MCF 10A (cell line): ENCODE results near the gene SDSL. TPM values are rescaled to one million over a fixed set of nuclear protein-coding genes. Genes with fewer than 3 reads are reported as not detected.

ENCODE experiments used
- BruUV-seq: library from RNA; stranded (reverse); fragments of 400-500 nt; replicated peaks from 2 replicates; lab custom pipeline; 2021; lab: Mats Ljungman, UMichigan
- CTCF ChIA-PET: fragments of 300-600 bp; sonication (Branson Sonifier 250); formaldehyde crosslinking; extraction: SDS; loops from one replicate; lab custom pipeline; 2021; ENCODE audit warnings: antibody characterized with exemption, inconsistent platforms; lab: Yijun Ruan, JAX
- POLR2A ChIA-PET: fragments of 300-600, 350-650 bp; sonication (Branson Sonifier 250); formaldehyde crosslinking; extraction: SDS; loops from one replicate; lab custom pipeline; 2020; ENCODE audit warnings: antibody characterized with exemption, inconsistent platforms; lab: Yijun Ruan, JAX
- DNase-seq: peaks from one replicate; pipeline ENCODE4 v3.0.0-alpha.2; 2018; ENCODE audit not compliant: unreplicated experiment
- H3K27ac Mint-ChIP-seq: one replicate; pipeline ENCODE4 v1.8.0; 2022; ENCODE audit warnings: mild to moderate bottlenecking, low read depth, mixed read lengths; ENCODE audit not compliant: unreplicated experiment
- H3K27me3 Mint-ChIP-seq: one replicate; pipeline ENCODE4 v1.8.0; 2022; ENCODE audit warnings: mixed read lengths; ENCODE audit not compliant: insufficient read depth, unreplicated experiment
- H3K36me3 Mint-ChIP-seq: one replicate; pipeline ENCODE4 v1.8.0; 2022; ENCODE audit warnings: mild to moderate bottlenecking, moderate library complexity, mixed read lengths; ENCODE audit not compliant: insufficient read depth, unreplicated experiment
- H3K4me1 Mint-ChIP-seq: one replicate; pipeline ENCODE4 v1.8.0; 2022; ENCODE audit warnings: mixed read lengths; ENCODE audit not compliant: insufficient read depth, unreplicated experiment
- H3K4me3 Mint-ChIP-seq: one replicate; pipeline ENCODE4 v1.8.0; 2022; ENCODE audit warnings: mild to moderate bottlenecking, moderate library complexity, mixed read lengths; ENCODE audit not compliant: unreplicated experiment
- H3K9me3 Mint-ChIP-seq: one replicate; pipeline ENCODE4 v1.8.0; 2022; ENCODE audit warnings: mixed read lengths; ENCODE audit not compliant: unreplicated experiment
- CTCF ChIP-seq: fragments of 200-600 bp; IDR thresholded peaks from one replicate; pipeline ENCODE4 v1.8.0; 2022; ENCODE audit warnings: antibody characterized with exemption, mild to moderate bottlenecking; ENCODE audit not compliant: unreplicated experiment
- intact Hi-C: fragments of 100-400 bp; cut with micrococcal nuclease; formaldehyde crosslinking; loops from 2 replicates; pipeline ENCODE4 v1.14.1; 2022
- total RNA-seq: library from RNA; stranded (reverse); gene quantifications from 2 replicates; pipeline ENCODE4 v1.2.3, GENCODE V29; 2022

SDSL gene
- total RNA-seq, 1 experiment from 2014 or later: 21.1 TPM

- TF ChIP-seq CTCF: no peak
- H3K27ac Mint-ChIP-seq: no peak overlapping the region
- ChIA-PET CTCF (interaction anchor here (0.6 kb wide), 2 partner anchors 285 to 1275 kb away, joined by 3 to 4 read pairs; no protein-coding TSS in a partner anchor), POLR2A (no interaction called here)
- intact Hi-C loops: no loop called here
- no peaks in the 10 kb centered on the region for H3K36me3 Mint-ChIP-seq
- peaks cover 8% of the 10 kb centered on the region for H3K9me3 Mint-ChIP-seq
- H3K4me1 Mint-ChIP-seq: peaks cover 6% of the 10 kb centered on the region
- DNase-seq: no peak
- no peak overlapping the region for H3K4me3 Mint-ChIP-seq
- BruUV-seq: no TSS peak
- peaks cover 83% of the 10 kb centered on the region for H3K27me3 Mint-ChIP-seq
These were observed 42.9 kb downstream of the SDSL start for GRCh38 chr12:113464852-113465719.

GRCh38 chr12:113465808-113466453, 43.8 kb downstream of the SDSL start:
- ChIA-PET CTCF (interaction anchor here (0.6 to 1.0 kb wide), 2 partner anchors 447 to 1274 kb away, joined by 3 to 4 read pairs; no protein-coding TSS in a partner anchor), POLR2A (no interaction called here)
- Mint-ChIP-seq H3K27me3 (peaks cover 83% of the 10 kb centered on the region), H3K36me3 (no peaks in the 10 kb centered on the region), H3K27ac (no peak overlapping the region), H3K4me3 (no peak overlapping the region), H3K4me1 (peaks cover 6% of the 10 kb centered on the region), H3K9me3 (peaks cover 8% of the 10 kb centered on the region)
- no peak for DNase-seq
- intact Hi-C loops: no loop called here
- no TSS peak for BruUV-seq
- no peak for TF ChIP-seq CTCF

- Mint-ChIP-seq H3K9me3 (peaks cover 8% of the 10 kb centered on the region), H3K4me1 (peaks cover 6% of the 10 kb centered on the region), H3K36me3 (no peaks in the 10 kb centered on the region), H3K27me3 (peaks cover 85% of the 10 kb centered on the region), H3K27ac (no peak overlapping the region), H3K4me3 (no peak overlapping the region)
- ChIA-PET POLR2A (no interaction called here), CTCF (interaction anchor here (1.0 kb wide), 1 partner anchor 446 kb away, joined by 3 read pairs; no protein-coding TSS in a partner anchor)
- DNase-seq: no peak
- BruUV-seq: no TSS peak
- TF ChIP-seq CTCF: no peak
- intact Hi-C loops: no loop called here
These were observed 44.4 kb downstream of the SDSL start for GRCh38 chr12:113466454-113467141.

GRCh38 chr12:113467142-113467501, 44.9 kb downstream of the SDSL start:
- no peak for DNase-seq
- Mint-ChIP-seq H3K4me1 (peaks cover 6% of the 10 kb centered on the region), H3K9me3 (peaks cover 8% of the 10 kb centered on the region), H3K27me3 (peaks cover 90% of the 10 kb centered on the region), H3K27ac (no peak overlapping the region), H3K4me3 (no peak overlapping the region), H3K36me3 (no peaks in the 10 kb centered on the region)
- no TSS peak for BruUV-seq
- no peak for TF ChIP-seq CTCF
- intact Hi-C loops: no loop called here
- ChIA-PET POLR2A (no interaction called here), CTCF (no interaction called here)
